IgD-negative memory B cell (primary cell): ENCODE data around the gene GSTM1. TPM values are rescaled to one million over a fixed set of nuclear protein-coding genes. Genes with fewer than 3 reads are reported as not detected.
"Not testable (repeated sequence)": the region's sequence is repeated elsewhere in the genome, so short reads cannot be mapped to it uniquely, and the experiment has no call there.

Source experiments
- H3K27ac Mint-ChIP-seq, 3 donors: one replicate each; pipeline ENCODE4 v1.8.0; 2020 to 2022; ENCODE audit warnings: mild to moderate bottlenecking in 3 of 3, mixed read lengths in 3 of 3, moderate library complexity in 1 of 3
- H3K27me3 Mint-ChIP-seq: one replicate; pipeline ENCODE4 v1.8.0; 2021; ENCODE audit warnings: mixed read lengths
- H3K36me3 Mint-ChIP-seq: one replicate; pipeline ENCODE4 v1.8.0; 2020; ENCODE audit warnings: mild to moderate bottlenecking, mixed read lengths
- H3K4me1 Mint-ChIP-seq, 3 donors: one replicate each; pipeline ENCODE4 v1.8.0; 2020 to 2022; ENCODE audit warnings: mixed read lengths in 3 of 3, mild to moderate bottlenecking in 1 of 3
- H3K4me3 Mint-ChIP-seq, 4 donors: one replicate each; pipeline ENCODE4 v1.8.0; 2020 to 2022; ENCODE audit warnings: mild to moderate bottlenecking in 4 of 4, mixed read lengths in 4 of 4, moderate library complexity in 3 of 4
- H3K9me3 Mint-ChIP-seq, 3 donors: one replicate each; pipeline ENCODE4 v1.8.0; 2020 to 2021; ENCODE audit warnings: mixed read lengths in 3 of 3, mild to moderate bottlenecking in 1 of 3
- polyA plus RNA-seq: library from polyadenylated mRNA; unstranded; fragments of 300-500 nt; fragmentation: Illumina TruSeq; gene quantifications from one replicate; pipeline ENCODE4 v1.2.3, GENCODE V29; 2021

The GSTM1 gene
- polyA plus RNA-seq, 1 donor from 2014 or later: not detected

- Mint-ChIP-seq H3K4me3 (peak within 1 kb of the TSS; percentile 89 to 97 (median 93)), H3K9me3 (no peaks in the 10 kb centered on the region), H3K27ac (peak within 1 kb of the TSS; percentile 71 to 96 (median 89)), H3K4me1 (peaks cover 7 to 18% (median 18%) of the 10 kb centered on the region in 3 donors), H3K27me3 (peaks cover 6% of the 10 kb centered on the region), H3K36me3 (peaks cover 1% of the 10 kb centered on the region)
These were observed 31.8 kb upstream of the GSTM1 start, which contains the start of gene GSTM4 for GRCh38 chr1:109655615-109656519. GSTM4 (plus strand) TSS chr1:109656099; CDS start chr1:109656390, 291 bp downstream.

- Mint-ChIP-seq H3K9me3 (no peaks in the 10 kb centered on the region), H3K36me3 (peaks cover 1% of the 10 kb centered on the region), H3K27ac (peak overlapping the region in 1 of 3 donors; percentile 62), H3K4me3 (peak overlapping the region in 3 of 4 donors; percentile 77 to 95 (median 89)), H3K4me1 (peaks cover 7 to 18% (median 18%) of the 10 kb centered on the region in 3 donors), H3K27me3 (peaks cover 6% of the 10 kb centered on the region)
These were observed 30.2 kb upstream of the GSTM1 start for GRCh38 chr1:109657395-109657794.

- no peaks in the 10 kb centered on the region for H3K9me3 Mint-ChIP-seq
- no peak overlapping the region for H3K27ac Mint-ChIP-seq
- peaks cover 7 to 18% (median 18%) of the 10 kb centered on the region in 3 donors for H3K4me1 Mint-ChIP-seq
- H3K36me3 Mint-ChIP-seq: peaks cover 2% of the 10 kb centered on the region
- peaks cover 6% of the 10 kb centered on the region for H3K27me3 Mint-ChIP-seq
- H3K4me3 Mint-ChIP-seq: peak overlapping the region in 2 of 4 donors; percentile 33 to 89
These were observed 29.6 kb upstream of the GSTM1 start for GRCh38 chr1:109657970-109658369.

- Mint-ChIP-seq H3K27ac (peak overlapping the region in 1 of 3 donors; percentile 67), H3K36me3 (peaks cover 2% of the 10 kb centered on the region), H3K27me3 (peaks cover 5% of the 10 kb centered on the region), H3K9me3 (no peaks in the 10 kb centered on the region), H3K4me1 (peaks cover 7 to 18% (median 16%) of the 10 kb centered on the region in 3 donors), H3K4me3 (peak overlapping the region in 3 of 4 donors; percentile 41 to 89 (median 45))
These were observed 29.0 kb upstream of the GSTM1 start for GRCh38 chr1:109658533-109659042.

- Mint-ChIP-seq H3K4me3 (peak overlapping the region in 1 of 4 donors; percentile 58), H3K27ac (no peak overlapping the region), H3K4me1 (peaks cover 7 to 18% (median 16%) of the 10 kb centered on the region in 3 donors), H3K9me3 (no peaks in the 10 kb centered on the region), H3K36me3 (peaks cover 2% of the 10 kb centered on the region), H3K27me3 (peaks cover 3% of the 10 kb centered on the region)
These were observed 28.5 kb upstream of the GSTM1 start for GRCh38 chr1:109659145-109659544.

- no peaks in the 10 kb centered on the region for H3K9me3 Mint-ChIP-seq
- peaks cover 2% of the 10 kb centered on the region for H3K36me3 Mint-ChIP-seq
- H3K27ac Mint-ChIP-seq: no peak overlapping the region
- peaks cover 7 to 13% (median 9%) of the 10 kb centered on the region in 3 donors for H3K4me1 Mint-ChIP-seq
- H3K4me3 Mint-ChIP-seq: peak overlapping the region in 1 of 4 donors; percentile 58
- H3K27me3 Mint-ChIP-seq: no peaks in the 10 kb centered on the region
These were observed 27.5 kb upstream of the GSTM1 start for GRCh38 chr1:109659997-109660690.

GRCh38 chr1:109660691-109661026, 27.0 kb upstream of the GSTM1 start:
- H3K36me3 Mint-ChIP-seq, H3K27ac Mint-ChIP-seq, H3K4me1 Mint-ChIP-seq, H3K9me3 Mint-ChIP-seq, H3K27me3 Mint-ChIP-seq, H3K4me3 Mint-ChIP-seq: not testable (repeated sequence)

- peaks cover 2 to 4% (median 3%) of the 10 kb centered on the region in 3 donors for H3K4me1 Mint-ChIP-seq
- peaks cover 2% of the 10 kb centered on the region for H3K36me3 Mint-ChIP-seq
- H3K9me3 Mint-ChIP-seq: no peaks in the 10 kb centered on the region
- no peaks in the 10 kb centered on the region for H3K27me3 Mint-ChIP-seq
- no peak overlapping the region for H3K4me3 Mint-ChIP-seq
- H3K27ac Mint-ChIP-seq: no peak overlapping the region
These were observed 26.2 kb upstream of the GSTM1 start for GRCh38 chr1:109661391-109661790.

- peaks cover 6% of the 10 kb centered on the region for H3K36me3 Mint-ChIP-seq
- no peaks in the 10 kb centered on the region for H3K9me3 Mint-ChIP-seq
- no peak overlapping the region for H3K27ac Mint-ChIP-seq
- no peaks in the 10 kb centered on the region for H3K27me3 Mint-ChIP-seq
- peaks cover 0 to 10% (median 8%) of the 10 kb centered on the region in 3 donors for H3K4me1 Mint-ChIP-seq
- H3K4me3 Mint-ChIP-seq: no peak overlapping the region
These were observed 22.9 kb upstream of the GSTM1 start for GRCh38 chr1:109664671-109665070.

- Mint-ChIP-seq H3K27ac (peak within 1 kb of the TSS in 1 of 3 donors; percentile 75), H3K27me3 (no peaks in the 10 kb centered on the region), H3K9me3 (no peaks in the 10 kb centered on the region), H3K36me3 (peaks cover 9% of the 10 kb centered on the region), H3K4me1 (peaks cover 0 to 12% (median 8%) of the 10 kb centered on the region in 3 donors), H3K4me3 (peak within 1 kb of the TSS; percentile 42 to 91 (median 82))
These were observed 20.0 kb upstream of the GSTM1 start, which contains the start of gene GSTM2 for GRCh38 chr1:109667452-109668122. GSTM2 (plus strand) TSS chr1:109668057; CDS start chr1:109668116, 59 bp downstream.

GRCh38 chr1:109668123-109668775, 19.4 kb upstream of the GSTM1 start:
- Mint-ChIP-seq H3K27me3 (no peaks in the 10 kb centered on the region), H3K4me3 (peak overlapping the region; percentile 42 to 91 (median 82)), H3K9me3 (no peaks in the 10 kb centered on the region), H3K27ac (peak overlapping the region in 1 of 3 donors; percentile 75), H3K36me3 (peaks cover 8% of the 10 kb centered on the region), H3K4me1 (peaks cover 0 to 12% (median 8%) of the 10 kb centered on the region in 3 donors)

- Mint-ChIP-seq H3K4me3 (peak overlapping the region; percentile 10 to 89 (median 61)), H3K9me3 (no peaks in the 10 kb centered on the region), H3K27me3 (no peaks in the 10 kb centered on the region), H3K27ac (peak overlapping the region in 1 of 3 donors; percentile 9), H3K4me1 (peaks cover 0 to 12% (median 8%) of the 10 kb centered on the region in 3 donors), H3K36me3 (peaks cover 8% of the 10 kb centered on the region)
These were observed 18.2 kb upstream of the GSTM1 start for GRCh38 chr1:109669246-109669948.

GRCh38 chr1:109669949-109670302, 17.7 kb upstream of the GSTM1 start:
- H3K27ac Mint-ChIP-seq, H3K9me3 Mint-ChIP-seq, H3K27me3 Mint-ChIP-seq, H3K36me3 Mint-ChIP-seq: not testable (repeated sequence)
- Mint-ChIP-seq H3K4me3 (peak overlapping the region in 2 of 4 donors; percentile 30 to 89), H3K4me1 (peaks cover 0 to 12% (median 8%) of the 10 kb centered on the region in 3 donors)
